Left hindlimb (tissue), 1 donor: Measurements from ENCODE around the gene EFCAB8.
"Not testable (repeated sequence)": the region's sequence is repeated elsewhere in the genome, so short reads cannot be mapped to it uniquely, and the experiment has no call there.

Source experiments
- DNase-seq: peaks from one replicate; pipeline ENCODE4 v3.0.0-alpha.2; 2018

The EFCAB8 gene

DNA sequence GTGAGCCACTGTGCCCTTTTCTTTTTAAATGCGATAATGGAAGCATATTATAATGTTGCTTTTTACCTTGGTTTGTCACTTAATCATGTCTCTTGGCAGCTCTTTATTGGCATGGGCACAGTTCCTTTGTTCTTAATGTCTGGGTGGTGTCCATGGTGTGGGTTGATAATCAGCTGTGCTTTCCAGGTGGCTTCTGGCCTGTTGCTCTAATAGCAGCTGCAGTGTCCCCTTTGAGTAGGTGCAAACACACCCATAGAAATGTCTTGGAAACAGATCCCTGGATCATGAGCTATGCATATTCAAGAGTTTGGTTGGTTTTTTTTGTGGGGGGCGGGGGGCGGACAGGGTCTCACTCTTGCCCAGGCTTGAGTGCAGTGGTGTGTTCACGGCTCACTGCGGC, 29.9 kb downstream of the EFCAB8 start:
- no peak for DNase-seq

DNA sequence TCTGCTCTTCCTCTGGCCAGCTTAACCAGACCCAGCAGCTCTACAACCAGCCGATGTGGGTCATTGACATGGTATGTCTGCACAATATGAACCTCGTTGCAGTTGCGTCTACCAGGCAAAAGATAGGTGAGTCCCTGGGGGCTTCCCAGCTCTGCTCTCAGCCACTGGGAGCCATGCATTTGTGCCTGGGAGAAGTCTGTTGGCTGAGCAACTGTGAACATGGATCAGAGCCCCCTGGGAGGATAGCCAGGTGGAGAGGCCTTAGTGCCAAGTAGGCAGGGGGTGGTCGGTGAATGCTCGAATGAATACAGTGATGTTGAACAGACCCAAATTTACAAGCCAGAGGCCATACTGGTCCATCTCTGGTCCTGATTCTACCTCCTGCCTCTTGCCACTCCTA, 30.6 kb downstream of the EFCAB8 start:
- DNase-seq = no peak

GRCh38 chr20:32891491-32891890, 32.8 kb downstream of the EFCAB8 start:
- no peak for DNase-seq

DNA sequence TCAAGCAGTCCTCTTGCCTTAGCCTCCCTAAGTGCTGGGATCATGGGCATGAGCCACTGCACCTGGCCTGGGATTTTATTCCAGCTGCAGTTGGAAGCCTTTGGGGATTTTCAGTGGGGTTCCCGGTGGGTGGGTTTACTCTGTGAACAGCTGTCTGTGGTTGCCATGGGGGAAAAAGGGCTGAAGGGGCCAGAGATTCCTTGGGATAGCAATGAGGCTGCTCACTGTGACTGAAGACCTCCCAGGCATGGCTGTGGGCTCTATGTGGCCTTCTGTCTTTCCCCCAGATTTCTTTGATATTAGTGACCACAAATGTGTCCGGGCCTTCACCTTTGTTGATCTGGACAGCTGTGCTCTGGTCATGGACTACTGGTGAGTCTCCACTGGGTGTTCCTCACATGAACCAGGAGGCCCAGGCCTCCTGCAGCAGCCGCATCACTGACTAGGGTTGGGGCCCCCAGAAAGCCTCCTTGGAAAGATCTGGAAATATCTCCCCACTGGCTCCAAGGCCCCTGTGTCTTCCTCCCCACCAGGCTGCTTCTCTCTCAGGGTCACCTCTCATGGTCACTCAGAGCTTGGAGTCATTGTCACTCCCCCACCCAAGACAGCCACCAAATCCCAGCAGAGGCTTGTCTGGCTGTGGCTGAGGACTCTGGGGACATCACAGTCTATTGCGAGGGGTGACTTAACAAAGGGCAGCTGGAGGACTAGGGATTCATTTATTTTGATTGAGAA, 33.4 kb downstream of the EFCAB8 start:
- no peak for DNase-seq

GRCh38 chr20:32893263-32894025, 34.7 kb downstream of the EFCAB8 start:
- no peak for DNase-seq

- no peak for DNase-seq
Measured at GRCh38 chr20:32894026-32894483, 35.3 kb downstream of the EFCAB8 start.

- no peak for DNase-seq
Measured at GRCh38 chr20:32894711-32895355, 36.1 kb downstream of the EFCAB8 start.

DNA sequence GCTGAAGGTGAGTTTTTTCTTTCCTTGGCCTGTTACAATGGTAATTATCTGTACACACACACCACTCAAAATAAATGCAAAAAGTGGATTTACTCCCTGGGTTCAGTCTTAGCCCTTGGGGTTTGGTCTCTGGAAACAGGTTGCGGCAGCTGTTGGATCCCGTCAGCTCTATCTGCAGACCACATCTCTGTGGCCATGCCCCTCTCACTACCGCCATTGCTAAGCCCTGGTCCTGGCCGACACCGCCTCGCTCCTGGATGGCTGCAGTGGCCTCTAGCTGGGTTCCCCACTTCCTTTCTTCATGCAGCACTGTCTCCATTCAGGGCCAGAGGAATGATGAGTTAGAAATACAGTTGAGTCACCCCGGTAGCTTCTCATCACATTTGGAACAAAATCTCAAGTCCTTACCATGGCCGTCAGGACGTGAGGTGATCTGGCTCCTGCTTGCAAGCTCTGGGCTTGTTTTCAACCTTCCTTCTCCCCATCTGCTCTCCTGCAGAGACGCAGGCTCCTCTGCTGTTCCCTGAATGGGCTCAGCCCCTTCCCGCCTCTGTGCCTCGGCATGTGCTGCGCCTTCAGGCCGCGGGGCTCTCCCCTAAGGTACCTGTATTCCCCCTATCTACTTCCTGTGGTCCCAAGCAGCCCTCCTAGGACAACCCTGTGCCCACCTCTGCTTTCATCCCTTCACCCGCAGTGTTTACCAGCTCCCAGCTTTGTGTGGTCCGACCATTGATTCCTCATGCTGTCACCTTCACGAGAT, 38.0 kb downstream of the EFCAB8 start:
- no peak for DNase-seq

- no peak for DNase-seq
Measured at GRCh38 chr20:32898729-32899128, 40.0 kb downstream of the EFCAB8 start.

- peak; percentile 55 for DNase-seq
Measured at GRCh38 chr20:32902456-32903420, 44.0 kb downstream of the EFCAB8 start.

- no peak for DNase-seq
Measured at GRCh38 chr20:32903666-32904175, 45.0 kb downstream of the EFCAB8 start.

- not testable (repeated sequence) for DNase-seq
Measured at GRCh38 chr20:32904678-32905077, 46.0 kb downstream of the EFCAB8 start.

DNA sequence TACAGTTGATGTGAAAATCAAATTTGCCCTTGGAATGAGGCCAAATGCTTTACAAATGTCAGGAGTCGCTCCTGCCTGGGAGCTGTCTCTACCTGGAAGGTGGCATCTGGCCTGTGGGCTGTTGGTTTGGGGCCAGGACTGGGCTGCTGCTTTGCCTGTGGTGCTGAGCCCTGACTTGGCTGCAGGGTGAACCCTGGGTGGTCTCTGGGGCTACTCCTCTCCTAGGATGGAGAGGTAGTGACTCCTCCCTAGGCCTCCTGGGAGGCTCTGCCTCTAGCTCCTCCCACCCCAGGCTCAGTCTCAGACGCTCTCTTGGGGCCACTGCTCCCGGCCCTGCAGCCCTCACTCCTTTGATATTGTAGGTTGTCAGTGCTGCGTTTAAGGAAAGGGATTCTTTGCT, 47.5 kb downstream of the EFCAB8 start:
- DNase-seq = no peak

DNA sequence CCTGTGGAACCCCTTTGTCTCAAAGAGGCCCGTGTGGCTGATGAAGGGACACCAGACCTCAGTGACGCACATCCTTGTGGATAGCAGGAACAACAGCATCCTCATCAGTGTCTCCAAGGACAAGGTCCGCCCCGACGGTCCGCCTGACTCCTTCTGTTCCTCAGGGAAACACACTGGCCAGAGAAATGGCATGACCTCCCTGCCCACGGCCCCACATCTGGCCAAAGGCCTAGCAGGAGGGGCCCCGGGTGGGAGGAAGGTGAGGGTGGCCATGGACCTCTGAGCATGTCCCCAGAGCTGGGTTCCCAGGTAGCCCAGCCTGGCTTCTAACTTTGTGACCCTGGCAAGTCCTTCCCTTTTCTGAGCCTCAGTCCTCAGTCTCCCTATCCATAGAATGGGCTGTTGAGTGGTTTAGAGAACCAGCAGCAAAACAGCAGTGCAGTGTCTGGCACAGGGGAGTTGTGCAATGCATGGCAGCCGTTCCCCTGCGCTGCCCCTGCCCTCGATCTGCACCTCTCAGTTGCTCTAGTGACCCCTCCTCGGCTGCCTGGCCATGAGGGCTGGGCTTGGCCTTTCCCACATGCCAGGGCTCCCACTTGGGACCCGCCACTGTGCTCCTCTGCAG, 48.3 kb downstream of the EFCAB8 start:
- no peak for DNase-seq

DNA sequence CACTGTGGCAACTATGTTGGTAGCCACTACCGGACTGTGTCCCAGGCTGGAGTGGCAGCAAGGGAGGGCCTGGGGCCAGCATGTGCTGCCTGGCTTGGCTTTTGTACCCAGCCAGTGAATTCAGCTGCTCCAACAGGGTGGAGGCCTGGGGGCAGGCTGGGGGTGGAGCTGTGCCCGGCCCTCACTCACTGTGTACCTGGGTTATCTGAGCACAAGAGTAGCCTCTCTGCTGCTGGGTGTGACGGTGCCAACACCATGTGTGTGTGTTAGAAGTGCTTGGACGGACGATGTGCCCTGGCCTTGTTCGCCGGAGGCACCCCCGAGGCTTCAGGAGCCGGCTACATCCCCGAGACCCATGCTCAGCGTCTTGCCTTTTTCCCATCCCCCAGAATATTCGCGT, 49.2 kb downstream of the EFCAB8 start:
- DNase-seq = no peak

DNA sequence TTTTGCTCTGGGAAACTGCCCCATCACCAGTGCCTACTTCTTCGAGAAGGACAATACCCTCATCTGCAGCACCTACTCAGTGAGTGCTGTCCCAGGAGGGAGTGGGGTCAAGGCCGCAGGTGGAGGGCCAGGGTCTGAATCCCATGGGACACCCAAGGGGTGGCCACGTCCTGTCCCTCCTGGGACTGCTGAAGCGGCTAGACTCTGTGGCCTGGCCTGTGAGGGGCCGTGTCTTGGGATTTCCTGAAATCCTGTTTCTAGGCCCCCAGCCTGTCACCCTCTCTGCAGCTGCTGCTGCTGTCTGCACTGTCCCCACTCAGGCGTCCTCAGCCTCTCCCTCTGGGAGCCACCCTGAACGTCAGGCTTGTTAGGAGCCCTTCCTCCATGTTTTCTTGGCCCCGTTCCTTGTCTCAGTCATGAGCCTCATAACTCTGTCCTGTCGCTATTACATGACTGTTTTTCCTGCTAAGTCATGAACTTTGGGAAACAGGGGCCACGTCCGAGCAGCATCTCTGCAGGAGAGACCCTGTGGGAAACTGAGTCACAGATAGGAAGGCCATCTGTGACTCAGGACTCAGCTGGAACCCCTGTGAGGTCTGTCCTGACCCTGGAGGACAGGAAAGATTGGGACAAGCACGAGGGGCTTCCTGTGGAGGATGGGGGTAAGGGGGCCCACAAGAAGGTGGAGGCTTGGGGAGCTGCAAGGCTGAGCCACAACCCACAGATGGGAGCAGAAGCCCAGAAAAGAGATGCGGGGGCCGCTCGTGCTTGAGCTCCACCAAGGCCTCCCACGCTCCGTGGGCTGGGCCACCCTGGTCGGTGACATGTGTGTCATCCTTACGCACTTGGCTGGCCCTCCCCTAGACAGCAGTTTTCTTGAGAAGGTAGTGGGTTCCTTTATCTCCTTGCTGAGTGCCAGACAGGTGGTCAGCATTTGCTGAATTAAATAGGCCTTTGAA, 49.9 kb downstream of the EFCAB8 start:
- DNase-seq = no peak

DNA sequence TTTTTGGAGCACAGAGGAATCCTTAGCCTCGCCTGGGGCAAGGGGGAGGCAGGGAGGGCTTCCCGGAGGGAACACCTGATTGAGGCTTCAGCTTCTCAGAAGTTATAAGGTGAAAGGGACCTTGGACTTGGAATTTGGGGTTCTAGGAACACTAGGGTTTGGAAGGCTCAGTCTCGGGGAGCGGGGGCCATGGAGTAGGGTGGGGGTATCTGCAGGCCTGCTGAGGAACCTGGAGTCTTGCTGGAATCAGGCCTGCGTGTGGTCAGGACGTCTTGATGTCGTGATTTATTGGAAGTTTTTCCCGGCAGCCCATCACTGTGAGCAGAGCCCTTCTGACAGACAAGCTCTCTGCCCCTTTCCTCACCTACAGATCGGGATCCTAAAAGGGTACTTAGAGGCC, 50.7 kb downstream of the EFCAB8 start:
- no peak for DNase-seq

DNA sequence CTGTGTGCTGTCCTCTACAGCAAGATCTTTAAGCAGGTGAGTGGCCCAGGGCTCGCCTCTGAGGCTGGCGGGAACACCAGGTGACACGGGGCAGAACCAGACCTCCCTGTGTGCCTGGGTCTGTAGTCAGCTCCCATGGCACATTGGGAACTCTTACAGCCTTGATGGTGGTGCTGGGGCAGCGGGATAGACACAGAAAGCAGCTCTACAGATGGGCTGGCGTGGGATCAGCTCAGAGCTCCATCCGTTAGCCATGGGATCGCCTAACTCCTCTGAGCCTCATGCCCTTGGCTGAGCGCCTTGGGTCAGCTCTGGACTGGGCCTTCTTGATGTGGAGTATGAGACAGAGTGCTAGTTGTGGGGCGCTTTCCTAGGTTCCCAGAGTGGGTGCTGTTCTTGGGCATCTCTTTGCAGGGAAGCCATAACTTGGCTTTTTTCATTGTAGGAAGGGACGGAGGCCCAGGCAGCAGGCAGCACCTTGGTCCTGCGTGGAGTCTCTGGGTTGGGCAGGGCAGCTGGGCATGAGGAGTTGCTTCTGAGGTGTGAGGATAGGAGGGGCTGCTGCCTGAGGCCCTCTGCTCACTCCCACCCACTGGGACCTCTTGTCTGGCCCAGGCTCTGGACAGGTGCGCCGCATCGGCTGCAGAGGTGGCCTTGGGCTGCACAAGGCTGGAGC, 51.3 kb downstream of the EFCAB8 start:
- no peak for DNase-seq

DNA sequence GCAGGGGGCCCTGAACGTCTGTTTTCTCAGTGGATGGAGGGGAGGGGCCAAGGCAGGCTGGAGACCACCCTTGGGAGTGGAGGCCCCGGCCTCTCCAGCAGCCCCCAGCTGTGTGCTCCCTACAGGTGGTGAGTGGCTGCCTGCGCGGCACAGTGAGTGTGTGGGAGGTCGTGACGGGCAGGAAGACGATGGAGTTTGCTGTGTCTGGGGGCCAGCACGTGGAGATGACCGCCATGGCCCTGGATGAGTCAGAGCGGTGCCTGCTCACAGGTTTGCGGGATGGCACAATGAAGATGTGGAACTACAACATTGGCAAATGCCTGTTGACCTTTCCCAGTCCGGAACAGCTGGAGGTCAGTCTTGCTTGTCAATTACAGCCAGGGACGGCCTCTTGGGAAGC, 52.6 kb downstream of the EFCAB8 start:
- no peak for DNase-seq
